Astrocyte of the cerebellum (primary cell): ENCODE results near the gene PIK3R6.

Source experiments
- DNase-seq: peaks from one replicate; pipeline ENCODE4 v3.0.0-alpha.2; 2011; ENCODE audit warnings: low read depth
- H3K4me3 ChIP-seq: 2 replicates; pipeline ENCODE4 v1.5.1; 2011; ENCODE audit warnings: mild to moderate bottlenecking, low read depth, low read length, moderate library complexity
- CTCF ChIP-seq: IDR thresholded peaks from 2 replicates; pipeline ENCODE4 v1.5.1; 2012; ENCODE audit warnings: low read length, low read depth, moderate library complexity, mild to moderate bottlenecking; ENCODE audit errors: missing control alignments
- in situ Hi-C: cut with HindIII; loops from 2 replicates; pipeline ENCODE4 v1.10.0; 2017; ENCODE audit warnings: low sequenced_read_pairs

Gene PIK3R6

GRCh38 chr17:8894202-8894671 lies 26.8 kb upstream of the PIK3R6 start:
- no peak for DNase-seq
- in situ Hi-C loops: no loop called here
- no peak for TF ChIP-seq CTCF
- no peak overlapping the region for H3K4me3 ChIP-seq

GRCh38 chr17:8893621-8894201 lies 26.2 kb upstream of the PIK3R6 start:
- DNase-seq: no peak
- no peak for TF ChIP-seq CTCF
- in situ Hi-C loops: no loop called here
- no peak overlapping the region for H3K4me3 ChIP-seq

GRCh38 chr17:8893059-8893458 lies 25.6 kb upstream of the PIK3R6 start:
- DNase-seq: no peak
- in situ Hi-C loops: no loop called here
- TF ChIP-seq CTCF: no peak
- no peak overlapping the region for H3K4me3 ChIP-seq

- in situ Hi-C loops: no loop called here
- H3K4me3 ChIP-seq: no peak overlapping the region
- no peak for DNase-seq
- no peak for TF ChIP-seq CTCF
Observed at GRCh38 chr17:8892338-8892690, 24.8 kb upstream of the PIK3R6 start.

GRCh38 chr17:8890671-8891070 lies 23.2 kb upstream of the PIK3R6 start:
- no peak for TF ChIP-seq CTCF
- H3K4me3 ChIP-seq: no peak overlapping the region
- no peak for DNase-seq
- in situ Hi-C loops: no loop called here

GRCh38 chr17:8889458-8890210 lies 22.2 kb upstream of the PIK3R6 start:
- TF ChIP-seq CTCF: no peak
- DNase-seq: no peak
- no peak overlapping the region for H3K4me3 ChIP-seq
- in situ Hi-C loops: no loop called here
